GM19468 (cell line): ENCODE data around the gene SATB2.

Source experiments
- ATAC-seq: cut with Tn5 transposase; IDR thresholded peaks from one replicate; pipeline ENCODE4 v1.9.1; 2021; ENCODE audit warnings: mild to moderate bottlenecking, moderate library complexity, moderate number of reproducible peaks; ENCODE audit not compliant: unreplicated experiment; ENCODE audit errors: extremely low read depth

SATB2 gene

DNA sequence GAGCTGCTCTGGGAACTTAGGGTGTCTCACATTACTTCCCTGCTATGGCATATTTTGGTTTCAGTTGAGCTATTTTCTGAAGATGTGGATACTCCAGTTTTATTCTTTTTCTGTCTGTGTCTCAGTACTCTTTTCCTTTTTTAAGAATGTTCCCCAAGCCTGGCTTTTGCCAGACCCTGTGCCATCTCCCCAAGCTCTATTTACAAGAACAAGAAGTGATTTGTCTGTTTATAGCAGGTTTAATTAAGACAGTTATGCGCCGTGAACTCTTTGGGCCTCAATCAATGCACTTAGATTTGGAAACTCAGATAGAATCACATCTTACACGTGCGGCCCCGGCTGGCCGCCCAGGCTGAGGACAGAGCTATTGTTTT lies 8.9 kb upstream of the SATB2 start:
- no peak for ATAC-seq

DNA sequence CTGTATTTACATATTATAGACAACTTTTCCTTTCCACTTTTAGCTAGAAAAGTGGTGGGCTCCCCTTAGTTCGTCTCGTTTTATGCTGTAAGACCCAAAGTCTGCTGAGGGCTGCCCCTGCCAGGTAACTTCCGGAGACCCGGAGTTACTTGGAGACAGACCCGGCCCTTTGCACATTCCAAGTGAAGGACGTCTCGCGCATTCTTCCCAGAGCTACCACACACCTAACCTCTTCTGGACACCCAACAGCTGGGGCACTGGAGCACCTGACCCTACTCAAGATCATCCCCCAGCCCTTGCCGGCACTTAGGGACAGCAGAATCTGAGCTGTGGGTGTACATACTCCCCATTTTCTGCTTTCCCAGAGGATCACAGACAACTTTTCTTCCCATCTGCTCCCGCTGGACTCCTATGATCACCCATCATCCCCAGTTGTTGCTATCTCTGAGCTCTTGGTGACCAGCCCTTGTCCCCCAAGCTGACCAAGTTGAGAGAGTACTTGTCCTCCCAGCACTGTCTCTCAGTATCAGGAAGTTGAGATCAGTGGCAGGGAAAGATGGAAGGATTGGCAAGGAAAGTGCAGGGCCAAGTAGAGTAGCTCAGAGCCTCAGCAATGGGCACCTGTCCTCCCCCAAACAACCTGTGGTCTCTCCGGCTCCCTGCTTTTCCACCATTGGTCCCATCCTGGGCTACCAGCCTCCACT lies 8.4 kb upstream of the SATB2 start:
- ATAC-seq = no peak

- no peak for ATAC-seq
These were observed 7.7 kb upstream of the SATB2 start for GRCh38 chr2:199465390-199465789.

GRCh38 chr2:199464606-199465352 lies 7.0 kb upstream of the SATB2 start:
- no peak for ATAC-seq

- ATAC-seq = no peak
These were observed 6.2 kb upstream of the SATB2 start for GRCh38 chr2:199463708-199464605.

DNA sequence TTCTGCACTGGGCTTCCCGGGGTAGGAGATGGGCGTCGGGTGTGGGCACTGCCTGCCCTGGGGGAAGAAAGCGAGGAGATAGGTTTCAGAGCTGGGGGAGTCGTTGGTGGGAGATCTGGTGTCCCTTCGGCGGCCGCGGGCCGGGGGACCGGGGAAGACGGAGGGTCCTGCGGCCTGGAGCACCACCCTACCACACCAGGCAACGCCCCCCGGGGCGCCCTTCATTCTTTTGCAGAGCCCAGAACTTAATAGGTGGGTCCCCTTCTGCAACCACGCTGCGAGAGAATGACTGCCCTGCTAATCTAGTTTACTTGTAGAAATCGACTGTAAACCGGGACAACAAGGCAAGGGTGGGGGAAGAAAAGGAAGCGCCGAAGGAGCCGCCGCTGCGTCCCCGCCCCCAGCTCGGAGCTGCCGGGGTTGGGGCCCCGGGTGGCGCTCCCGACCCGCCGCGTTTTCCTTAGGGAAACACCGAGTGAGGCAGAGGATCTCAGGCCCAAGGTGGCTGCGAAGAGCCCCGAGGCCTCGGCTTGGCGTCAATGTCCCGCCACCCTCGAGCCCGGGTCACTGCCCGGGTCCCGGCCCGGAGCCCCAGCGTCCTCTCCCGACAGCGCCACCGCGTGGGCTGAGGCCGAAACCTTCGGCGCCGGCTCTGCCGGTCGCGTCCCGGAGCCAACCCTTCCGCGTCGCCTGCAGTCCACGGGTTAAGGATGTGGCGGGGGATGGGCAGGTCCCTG lies 5.4 kb upstream of the SATB2 start:
- ATAC-seq = no peak

DNA sequence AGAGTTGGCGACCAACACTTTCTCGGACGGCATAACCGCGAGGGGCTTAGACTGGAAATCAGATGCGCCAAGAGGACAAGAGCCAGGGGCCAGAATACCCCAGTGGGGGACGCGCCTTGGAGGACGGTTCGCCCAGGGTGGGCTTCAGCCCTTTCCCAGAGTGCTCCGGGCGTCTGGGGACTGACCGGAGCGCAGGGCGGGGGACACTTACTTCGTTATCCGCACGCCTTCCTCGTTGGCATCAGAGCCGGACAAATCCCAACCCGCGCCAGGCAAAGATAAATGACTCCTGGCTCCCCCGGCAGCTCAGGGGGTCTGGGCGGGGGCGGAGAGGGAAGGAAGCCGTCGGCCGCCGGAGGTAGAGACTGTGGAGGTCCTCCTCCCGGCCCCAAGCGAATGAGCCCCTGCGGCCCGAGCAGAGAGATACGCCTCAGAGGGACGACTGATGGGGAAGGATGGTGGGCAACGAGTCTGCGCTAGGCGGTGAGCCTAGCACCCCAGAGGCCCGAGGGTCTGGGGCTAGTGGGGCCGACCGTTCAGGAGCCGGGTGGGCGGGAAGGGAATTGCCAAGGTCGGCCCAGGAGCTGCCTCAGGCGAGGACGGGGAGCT lies 4.7 kb upstream of the SATB2 start:
- no peak for ATAC-seq

DNA sequence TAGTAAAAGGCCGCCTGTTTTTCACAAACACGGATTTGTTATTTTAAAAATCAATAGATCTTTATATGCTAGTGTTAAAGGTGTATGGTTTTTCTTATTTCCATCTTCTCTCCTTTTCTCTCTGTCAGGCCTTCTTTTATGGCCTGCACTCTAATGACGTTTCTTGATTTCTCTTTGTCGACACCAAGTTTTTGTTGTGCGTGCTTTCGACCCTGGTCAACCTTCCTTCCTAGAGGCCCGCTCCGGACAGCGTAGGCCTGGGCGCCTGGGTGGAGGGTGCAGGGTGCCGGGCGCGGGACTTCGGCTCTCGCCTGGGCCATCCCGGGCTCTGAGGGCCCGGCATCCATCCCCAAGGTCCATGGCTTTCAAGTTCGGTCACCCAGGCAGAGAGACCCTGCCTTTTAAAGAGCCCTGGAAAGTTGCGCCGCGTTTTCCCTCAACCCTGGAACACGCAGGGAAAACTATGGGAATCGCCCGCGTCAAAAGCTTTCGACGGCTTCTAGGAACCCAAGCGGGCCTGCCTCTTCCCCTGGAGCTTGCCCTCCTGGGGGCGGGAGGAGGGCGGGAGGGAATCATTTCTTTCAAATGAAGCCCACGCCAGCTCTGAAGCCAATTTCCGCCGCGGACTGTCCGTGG lies 4.1 kb upstream of the SATB2 start:
- no peak for ATAC-seq

- ATAC-seq = no peak
These were observed 3.3 kb upstream of the SATB2 start for GRCh38 chr2:199460846-199461710.

DNA sequence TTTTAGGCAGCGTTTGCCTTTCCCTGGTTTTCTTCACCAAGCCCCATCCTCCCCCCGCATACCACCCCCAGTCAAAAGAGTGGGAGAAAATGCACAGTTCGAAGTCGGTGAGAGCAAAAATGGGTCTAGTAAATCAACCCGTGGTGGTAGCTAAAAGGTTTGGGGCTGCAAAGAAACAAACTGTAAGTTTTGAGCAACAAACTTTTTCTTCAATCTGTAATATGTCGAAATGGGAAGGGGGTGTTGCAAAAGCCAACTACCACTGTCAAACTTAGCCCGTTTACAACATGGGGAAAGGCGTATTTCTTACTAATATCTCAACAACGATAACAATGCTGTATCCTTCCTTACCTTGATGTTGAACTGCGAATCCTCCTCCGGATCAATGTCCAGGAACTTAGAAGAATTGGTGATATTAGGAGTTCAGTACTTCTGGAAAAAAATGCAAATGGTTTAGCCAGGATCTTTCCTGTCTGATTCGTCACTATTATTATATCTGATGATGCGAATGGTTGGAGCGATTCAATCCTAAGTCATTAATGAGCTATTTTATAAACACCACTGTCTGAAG lies 2.4 kb upstream of the SATB2 start:
- ATAC-seq = no peak

GRCh38 chr2:199459286-199460100 lies 1.8 kb upstream of the SATB2 start:
- no peak for ATAC-seq

- ATAC-seq = no peak
These were observed 1.1 kb upstream of the SATB2 start for GRCh38 chr2:199458806-199459285.

DNA sequence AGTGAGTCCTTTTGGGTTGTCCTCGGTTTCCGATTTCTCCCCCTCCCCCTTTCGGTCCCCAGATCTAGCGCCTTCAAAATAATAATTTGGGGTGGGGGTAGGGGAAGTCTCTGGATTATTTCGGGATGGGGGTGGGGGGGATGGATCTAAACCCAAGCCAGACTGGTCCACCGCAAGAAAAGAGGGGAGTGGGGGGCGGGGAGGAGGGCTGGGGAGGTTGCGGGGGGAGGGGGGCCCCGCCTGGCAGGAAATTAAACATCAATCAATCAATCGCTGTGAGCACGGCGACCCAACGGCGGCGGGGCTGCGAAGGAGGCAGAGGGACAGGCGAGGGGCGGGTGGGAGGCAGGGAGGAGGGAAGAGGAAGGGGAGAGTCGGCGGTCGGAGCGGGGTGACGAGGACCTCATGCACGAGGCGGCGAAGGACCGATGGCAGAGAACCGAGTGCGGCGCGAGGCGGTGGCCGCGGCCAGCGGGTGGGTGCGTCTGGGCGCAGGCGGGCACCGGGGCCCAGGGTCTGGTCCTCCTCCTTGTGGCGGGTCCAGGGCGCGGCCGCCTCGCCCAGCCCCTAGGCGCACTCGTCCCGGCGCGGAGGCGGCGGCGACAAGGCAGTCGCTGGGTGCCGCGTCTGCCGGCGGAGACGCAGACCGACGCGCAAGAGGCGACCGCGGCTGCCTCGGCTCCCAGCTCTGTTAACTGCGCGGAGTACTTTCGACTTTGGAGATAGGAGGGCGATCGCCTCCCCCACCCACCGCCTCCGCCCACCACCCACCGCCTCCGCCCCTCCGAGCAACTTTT lies 468 bp upstream of the SATB2 start:
- ATAC-seq = no peak

DNA sequence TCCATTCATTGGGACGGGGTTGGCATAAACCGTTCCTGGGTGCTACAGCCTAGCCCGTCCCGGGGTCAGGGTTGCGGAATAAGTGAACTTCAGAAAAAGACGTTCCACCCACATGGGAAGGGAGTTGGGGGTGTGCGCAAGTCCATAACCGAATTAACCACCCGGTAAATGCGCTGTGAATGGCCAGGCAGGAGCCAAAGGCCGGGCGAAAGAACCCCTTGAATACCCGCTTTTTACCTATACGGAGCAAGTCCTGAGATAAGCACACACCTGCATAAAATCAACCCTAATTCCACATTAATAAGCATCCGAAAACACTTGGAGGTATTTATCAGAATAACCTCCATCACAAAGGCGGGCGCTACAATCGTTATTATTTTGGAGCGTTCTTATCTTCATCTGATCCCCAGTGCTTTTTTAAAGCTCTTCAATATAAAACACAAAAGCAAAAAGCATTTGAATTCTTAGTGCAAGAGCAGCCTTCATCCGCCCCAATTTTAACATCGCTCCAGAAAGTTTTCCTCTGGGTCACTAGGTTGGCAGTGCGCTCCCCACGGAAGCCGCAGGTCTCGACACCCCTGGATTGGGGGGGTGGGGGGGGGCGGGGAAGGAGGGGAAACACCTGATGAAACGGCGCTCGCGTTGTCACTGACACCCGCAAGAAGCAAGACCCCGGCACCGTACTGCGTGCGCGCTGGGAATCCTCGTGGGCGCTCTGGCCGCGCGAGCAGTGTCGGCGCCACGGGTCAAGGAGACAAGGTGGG lies 1.2 kb downstream of the SATB2 start:
- ATAC-seq = no peak

DNA sequence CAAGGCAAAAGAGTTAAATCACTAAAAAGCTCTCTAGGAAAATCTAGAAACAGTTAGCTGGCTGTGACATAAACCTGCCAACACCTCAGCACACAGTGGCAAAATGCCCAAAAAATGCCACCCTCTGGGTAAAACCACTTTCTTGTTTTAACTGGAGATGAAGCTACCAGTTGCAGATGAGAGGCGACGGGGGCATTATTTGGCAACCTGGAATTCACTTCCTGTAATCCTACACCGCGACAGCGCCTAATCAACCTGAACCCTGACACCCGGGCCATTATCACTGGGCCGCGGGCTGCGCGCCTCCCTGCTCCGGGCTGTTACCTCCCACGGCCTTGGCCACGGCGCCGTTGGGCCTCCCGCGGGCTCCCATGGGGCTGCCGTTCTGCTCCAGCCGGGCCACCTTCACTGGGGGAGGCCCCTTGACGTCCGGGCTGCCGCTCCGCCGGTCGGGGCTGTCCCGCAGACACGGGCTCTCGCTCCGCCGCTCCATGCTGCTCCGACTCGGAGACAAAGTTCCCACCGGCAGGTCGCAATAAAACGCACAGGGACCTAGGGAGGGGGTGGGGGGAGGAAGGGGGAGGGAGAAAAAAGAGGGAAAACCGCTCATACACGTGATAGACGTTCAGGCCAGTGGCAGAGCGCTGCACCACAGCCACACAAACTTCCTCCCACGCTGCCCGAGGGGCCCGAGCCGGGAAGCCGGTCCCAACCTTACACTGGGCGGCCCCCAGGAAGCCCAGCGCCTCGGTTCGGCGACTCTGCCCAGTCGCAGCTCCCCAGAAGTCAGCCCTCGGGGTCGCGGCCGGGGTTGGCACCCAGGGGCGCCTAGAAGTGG lies 2.0 kb downstream of the SATB2 start:
- no peak for ATAC-seq
